Measurements from ENCODE around the gene TSR1. TPM values are rescaled to one million over a fixed set of nuclear protein-coding genes. Genes with fewer than 3 reads are reported as not detected.

Gene TSR1
- total RNA-seq, 1 donor, result 42.0 TPM

DNA sequence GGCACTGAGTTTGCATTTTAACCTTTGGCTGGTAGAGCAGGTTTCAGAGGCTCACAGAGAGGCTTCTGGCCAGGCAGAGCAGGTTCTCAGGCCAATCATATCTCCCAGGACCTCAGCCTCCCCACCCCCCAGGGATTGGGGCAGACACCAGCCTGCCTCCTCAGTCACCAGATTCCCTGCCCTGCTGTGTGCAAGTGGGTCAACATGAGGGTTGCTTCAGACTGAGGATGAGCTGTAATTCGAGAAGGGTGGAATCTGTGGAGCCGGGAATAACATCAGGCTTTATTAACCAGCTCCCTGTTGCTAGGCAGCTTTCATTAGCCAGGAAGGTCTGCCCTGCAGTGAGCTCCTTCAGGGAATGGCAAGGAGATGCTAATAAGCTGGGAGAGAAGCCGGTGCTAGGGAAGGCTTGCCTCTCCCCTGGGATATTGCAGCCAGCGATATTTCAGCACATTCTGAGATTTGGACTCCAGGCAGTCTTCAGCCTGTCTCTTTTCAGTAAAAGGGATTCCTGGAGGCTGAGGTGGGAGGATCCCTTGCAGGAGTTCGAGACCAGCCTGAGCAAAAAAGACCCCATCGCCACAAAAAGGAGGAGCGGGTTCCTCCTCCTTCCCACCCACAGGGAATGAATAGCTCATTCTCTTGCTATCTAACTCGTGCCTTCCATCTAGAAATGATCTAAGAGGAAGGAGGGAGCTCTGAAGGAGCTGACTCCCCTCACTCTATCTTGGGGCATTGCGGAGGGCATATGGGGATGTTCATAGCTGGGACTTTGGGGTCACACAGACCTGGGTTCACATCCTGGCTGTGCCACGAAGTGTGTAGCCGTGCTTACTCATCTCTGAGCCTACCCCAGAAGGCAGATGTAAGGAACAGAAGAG lies 11.8 kb upstream of the TSR1 start:
- no peaks in the 10 kb centered on the region for H3K79me2 ChIP-seq (ENCODE audit: insufficient read depth, low read length)
- peaks cover 12% of the 10 kb centered on the region for H3K4me1 ChIP-seq (ENCODE audit: insufficient read depth, low read length)
- TF ChIP-seq, protein P1, sequence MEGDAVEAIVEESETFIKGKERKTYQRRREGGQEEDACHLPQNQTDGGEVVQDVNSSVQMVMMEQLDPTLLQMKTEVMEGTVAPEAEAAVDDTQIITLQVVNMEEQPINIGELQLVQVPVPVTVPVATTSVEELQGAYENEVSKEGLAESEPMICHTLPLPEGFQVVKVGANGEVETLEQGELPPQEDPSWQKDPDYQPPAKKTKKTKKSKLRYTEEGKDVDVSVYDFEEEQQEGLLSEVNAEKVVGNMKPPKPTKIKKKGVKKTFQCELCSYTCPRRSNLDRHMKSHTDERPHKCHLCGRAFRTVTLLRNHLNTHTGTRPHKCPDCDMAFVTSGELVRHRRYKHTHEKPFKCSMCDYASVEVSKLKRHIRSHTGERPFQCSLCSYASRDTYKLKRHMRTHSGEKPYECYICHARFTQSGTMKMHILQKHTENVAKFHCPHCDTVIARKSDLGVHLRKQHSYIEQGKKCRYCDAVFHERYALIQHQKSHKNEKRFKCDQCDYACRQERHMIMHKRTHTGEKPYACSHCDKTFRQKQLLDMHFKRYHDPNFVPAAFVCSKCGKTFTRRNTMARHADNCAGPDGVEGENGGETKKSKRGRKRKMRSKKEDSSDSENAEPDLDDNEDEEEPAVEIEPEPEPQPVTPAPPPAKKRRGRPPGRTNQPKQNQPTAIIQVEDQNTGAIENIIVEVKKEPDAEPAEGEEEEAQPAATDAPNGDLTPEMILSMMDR (IDR thresholded peaks at IDR 0.05; ENCODE audit: extremely low read depth, low read depth, low read length), result no peak
- peak overlapping the region; percentile 8 for H3K4me2 ChIP-seq (ENCODE audit: insufficient read depth, low read length)
- H2AFZ ChIP-seq (ENCODE audit: low read length), result no peak overlapping the region
- H3K27me3 ChIP-seq (ENCODE audit: insufficient read depth, low read length), result no peaks in the 10 kb centered on the region
- H4K20me1 ChIP-seq (ENCODE audit: insufficient read depth, low read length), result peaks cover 23% of the 10 kb centered on the region
- peaks cover 10% of the 10 kb centered on the region for H3K36me3 ChIP-seq (ENCODE audit: insufficient read depth, low read length)
- no peak overlapping the region for H3K27ac ChIP-seq (ENCODE audit: low read depth, low read length)
- no peak overlapping the region for H3K4me3 ChIP-seq (ENCODE audit: insufficient read depth, low read length)
- DNase-seq (ENCODE audit: insufficient read length, low spot score, missing footprints), result peak; percentile 97
- H3K9me3 ChIP-seq (ENCODE audit: low read depth, low read length), result no peaks in the 10 kb centered on the region

DNA sequence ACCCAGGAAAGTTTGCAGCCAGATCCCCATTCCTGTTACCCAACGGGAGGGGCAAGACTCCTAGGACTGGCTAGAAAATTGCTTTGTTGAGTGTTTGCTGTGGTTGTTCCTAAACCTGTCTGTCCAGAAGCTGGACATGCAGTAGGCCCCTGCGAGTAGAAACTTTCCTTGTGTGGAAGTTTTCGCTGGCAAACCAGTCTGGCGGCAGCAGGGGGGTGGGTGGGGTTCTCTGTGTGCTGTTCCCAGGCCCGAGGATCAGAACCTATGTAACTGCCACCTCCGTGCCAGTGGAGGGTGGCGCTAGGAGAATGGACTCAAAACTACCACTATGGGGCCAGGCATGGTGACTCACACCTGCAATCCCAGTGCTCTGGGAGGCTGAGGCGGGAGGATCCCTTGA lies 10.2 kb upstream of the TSR1 start:
- Histone ChIP-seq H3K27me3 (ENCODE audit: insufficient read depth, low read length) (no peaks in the 10 kb centered on the region), H3K27ac (ENCODE audit: low read depth, low read length) (no peak overlapping the region), H4K20me1 (ENCODE audit: insufficient read depth, low read length) (peaks cover 19% of the 10 kb centered on the region), H3K36me3 (ENCODE audit: insufficient read depth, low read length) (peaks cover 10% of the 10 kb centered on the region), H3K4me2 (ENCODE audit: insufficient read depth, low read length) (no peak overlapping the region), H3K9me3 (ENCODE audit: low read depth, low read length) (no peaks in the 10 kb centered on the region), H3K4me3 (ENCODE audit: insufficient read depth, low read length) (no peak overlapping the region), H3K4me1 (ENCODE audit: insufficient read depth, low read length) (peaks cover 12% of the 10 kb centered on the region), H3K79me2 (ENCODE audit: insufficient read depth, low read length) (no peaks in the 10 kb centered on the region), H2AFZ (ENCODE audit: low read length) (no peak overlapping the region)
- DNase-seq (ENCODE audit: insufficient read length, low spot score, missing footprints), result peak; percentile 27
- TF ChIP-seq, protein P1 (IDR thresholded peaks at IDR 0.05; ENCODE audit: extremely low read depth, low read depth, low read length), result no peak

DNA sequence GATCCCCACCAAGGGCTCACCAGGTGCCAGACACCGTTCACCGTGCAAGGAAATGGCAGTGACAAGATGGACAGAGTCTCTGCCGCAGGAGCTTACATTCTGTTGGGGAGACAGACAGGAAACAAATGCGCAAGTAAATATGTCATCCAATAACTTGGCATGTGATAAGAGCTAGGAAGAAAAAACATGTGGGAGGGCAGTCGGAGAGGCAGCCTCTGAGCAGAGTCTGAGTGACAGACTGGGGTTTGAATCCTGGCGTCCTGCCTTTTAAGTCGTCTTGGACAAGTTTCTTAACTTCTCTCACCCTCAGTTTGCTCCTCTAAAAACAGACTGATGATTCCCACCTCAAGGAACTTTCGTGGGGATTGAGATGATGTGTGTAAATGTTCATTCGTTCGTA lies 8.3 kb upstream of the TSR1 start:
- TF ChIP-seq, protein P1 (IDR thresholded peaks at IDR 0.05; ENCODE audit: extremely low read depth, low read depth, low read length), result no peak
- Histone ChIP-seq H3K4me3 (ENCODE audit: insufficient read depth, low read length) (no peak overlapping the region), H4K20me1 (ENCODE audit: insufficient read depth, low read length) (peaks cover 25% of the 10 kb centered on the region), H3K79me2 (ENCODE audit: insufficient read depth, low read length) (no peaks in the 10 kb centered on the region), H3K9me3 (ENCODE audit: low read depth, low read length) (no peaks in the 10 kb centered on the region), H3K4me2 (ENCODE audit: insufficient read depth, low read length) (no peak overlapping the region), H3K4me1 (ENCODE audit: insufficient read depth, low read length) (peaks cover 12% of the 10 kb centered on the region), H2AFZ (ENCODE audit: low read length) (no peak overlapping the region), H3K36me3 (ENCODE audit: insufficient read depth, low read length) (peaks cover 10% of the 10 kb centered on the region), H3K27me3 (ENCODE audit: insufficient read depth, low read length) (no peaks in the 10 kb centered on the region), H3K27ac (ENCODE audit: low read depth, low read length) (no peak overlapping the region)
- peak; percentile 44 for DNase-seq (ENCODE audit: insufficient read length, low spot score, missing footprints)

DNA sequence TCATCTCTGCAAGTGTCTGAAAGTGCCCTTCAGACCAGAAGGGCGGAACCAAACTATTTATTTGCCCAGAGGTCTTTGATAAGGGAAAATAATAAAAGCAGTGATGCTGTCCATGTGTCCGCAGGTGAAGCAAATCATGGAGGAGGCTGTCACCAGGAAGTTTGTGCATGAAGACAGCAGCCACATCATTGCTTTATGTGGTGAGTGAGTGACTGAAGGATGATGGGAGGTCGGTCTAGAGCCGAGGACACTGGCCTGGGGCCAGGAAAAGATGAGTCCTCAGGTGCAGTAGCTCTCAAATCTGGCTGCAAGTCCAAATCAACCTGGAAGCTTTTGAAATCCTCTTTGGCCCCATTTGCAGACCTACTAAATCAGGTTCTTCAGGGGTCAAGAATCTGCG lies 7.2 kb upstream of the TSR1 start:
- Histone ChIP-seq H2AFZ (ENCODE audit: low read length) (no peak overlapping the region), H3K4me3 (ENCODE audit: insufficient read depth, low read length) (no peak overlapping the region), H3K36me3 (ENCODE audit: insufficient read depth, low read length) (peaks cover 10% of the 10 kb centered on the region), H3K79me2 (ENCODE audit: insufficient read depth, low read length) (peaks cover 5% of the 10 kb centered on the region), H4K20me1 (ENCODE audit: insufficient read depth, low read length) (peaks cover 23% of the 10 kb centered on the region), H3K27ac (ENCODE audit: low read depth, low read length) (no peak overlapping the region), H3K27me3 (ENCODE audit: insufficient read depth, low read length) (no peaks in the 10 kb centered on the region), H3K4me1 (ENCODE audit: insufficient read depth, low read length) (peaks cover 12% of the 10 kb centered on the region), H3K9me3 (ENCODE audit: low read depth, low read length) (no peaks in the 10 kb centered on the region), H3K4me2 (ENCODE audit: insufficient read depth, low read length) (no peak overlapping the region)
- TF ChIP-seq, protein P1 (IDR thresholded peaks at IDR 0.05; ENCODE audit: extremely low read depth, low read depth, low read length), result no peak
- peak; percentile 41 for DNase-seq (ENCODE audit: insufficient read length, low spot score, missing footprints)

All from osteoblast (primary cell).